T-helper 22 cell (primary cell): ENCODE data around the gene OR1F1.
"Not testable (repeated sequence)": the region's sequence is repeated elsewhere in the genome, so short reads cannot be mapped to it uniquely, and the experiment has no call there.

Experiments
- DNase-seq: peaks from one replicate; pipeline ENCODE4 v3.0.0-alpha.2; 2020; ENCODE audit warnings: low read depth

The OR1F1 gene

GRCh38 chr16:3173892-3174617, 13.9 kb upstream of the OR1F1 start:
- no peak for DNase-seq

GRCh38 chr16:3174618-3175148, 13.3 kb upstream of the OR1F1 start:
- no peak for DNase-seq

DNA sequence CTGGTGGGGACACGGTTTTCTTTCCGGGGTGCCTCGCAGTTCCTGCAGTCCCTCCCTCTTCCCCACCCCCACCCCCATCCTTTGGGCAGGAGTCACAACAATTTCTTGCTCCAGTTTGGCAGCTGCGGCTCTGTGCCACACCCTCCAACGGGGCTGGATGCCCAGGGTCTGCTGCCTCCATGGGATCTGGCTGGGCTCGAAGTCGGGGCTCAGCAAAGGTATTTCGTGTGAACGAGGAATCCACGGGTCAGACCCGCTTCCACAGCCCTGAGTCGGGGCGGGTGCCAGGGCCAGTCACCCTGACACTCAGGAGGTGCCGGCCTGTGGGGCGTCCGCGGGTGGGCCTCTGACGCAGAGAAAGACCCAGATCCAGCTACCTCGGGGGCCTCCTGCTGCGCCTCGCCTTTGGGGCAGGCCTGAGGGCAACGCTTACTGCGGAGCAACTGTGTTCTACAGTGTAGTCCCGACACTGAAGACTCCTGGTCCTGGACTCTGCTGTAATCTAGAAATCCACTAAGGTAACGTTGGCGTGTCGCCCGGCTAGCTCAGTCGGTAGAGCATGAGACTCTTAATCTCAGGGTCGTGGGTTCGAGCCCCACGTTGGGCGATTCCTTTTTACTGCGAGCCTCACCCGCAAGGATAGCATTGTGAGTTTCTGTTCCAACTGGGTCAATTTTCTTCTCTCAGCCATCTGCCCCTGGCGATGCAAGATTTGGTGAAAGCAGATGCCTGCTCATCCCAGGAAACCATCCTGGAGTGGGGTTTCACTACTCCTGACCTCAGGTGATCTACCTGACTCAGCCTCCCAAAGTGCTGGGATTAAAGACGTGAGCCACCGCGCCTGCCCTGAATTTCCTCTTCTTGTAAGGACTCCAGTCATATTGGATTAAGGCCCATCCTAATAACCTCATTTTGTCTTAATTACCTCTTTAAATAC, 12.6 kb upstream of the OR1F1 start:
- no peak for DNase-seq

DNA sequence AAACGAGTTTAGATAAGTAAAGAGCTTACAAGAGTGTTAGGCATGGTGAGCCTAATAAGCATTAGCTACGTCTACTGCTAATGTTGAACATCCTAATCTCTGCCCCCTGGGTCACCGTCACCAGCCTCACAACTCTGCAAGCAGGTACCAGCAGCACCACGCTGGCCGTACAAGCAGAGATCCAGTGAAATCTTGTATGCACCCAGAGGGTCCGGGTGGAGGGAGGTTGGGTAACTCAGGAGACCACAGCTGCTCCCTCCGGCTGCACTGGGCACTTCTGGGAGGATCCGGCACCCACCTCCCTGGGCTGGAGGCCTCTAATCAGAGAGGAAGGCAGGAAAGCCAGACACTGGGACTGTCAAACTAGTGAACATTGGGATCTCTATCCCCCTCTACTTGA, 8.4 kb upstream of the OR1F1 start:
- no peak for DNase-seq

- DNase-seq: no peak
Measured at GRCh38 chr16:3180445-3180878, 7.5 kb upstream of the OR1F1 start.

- not testable (repeated sequence) for DNase-seq
Measured at GRCh38 chr16:3182293-3182607, 5.8 kb upstream of the OR1F1 start.

GRCh38 chr16:3182608-3183444, 5.2 kb upstream of the OR1F1 start:
- DNase-seq: no peak

- DNase-seq: no peak
Measured at GRCh38 chr16:3183445-3184139, 4.4 kb upstream of the OR1F1 start.

GRCh38 chr16:3186946-3187690, 886 bp upstream of the OR1F1 start:
- no peak for DNase-seq

GRCh38 chr16:3188675-3188924, 596 bp downstream of the OR1F1 start:
- no peak for DNase-seq

DNA sequence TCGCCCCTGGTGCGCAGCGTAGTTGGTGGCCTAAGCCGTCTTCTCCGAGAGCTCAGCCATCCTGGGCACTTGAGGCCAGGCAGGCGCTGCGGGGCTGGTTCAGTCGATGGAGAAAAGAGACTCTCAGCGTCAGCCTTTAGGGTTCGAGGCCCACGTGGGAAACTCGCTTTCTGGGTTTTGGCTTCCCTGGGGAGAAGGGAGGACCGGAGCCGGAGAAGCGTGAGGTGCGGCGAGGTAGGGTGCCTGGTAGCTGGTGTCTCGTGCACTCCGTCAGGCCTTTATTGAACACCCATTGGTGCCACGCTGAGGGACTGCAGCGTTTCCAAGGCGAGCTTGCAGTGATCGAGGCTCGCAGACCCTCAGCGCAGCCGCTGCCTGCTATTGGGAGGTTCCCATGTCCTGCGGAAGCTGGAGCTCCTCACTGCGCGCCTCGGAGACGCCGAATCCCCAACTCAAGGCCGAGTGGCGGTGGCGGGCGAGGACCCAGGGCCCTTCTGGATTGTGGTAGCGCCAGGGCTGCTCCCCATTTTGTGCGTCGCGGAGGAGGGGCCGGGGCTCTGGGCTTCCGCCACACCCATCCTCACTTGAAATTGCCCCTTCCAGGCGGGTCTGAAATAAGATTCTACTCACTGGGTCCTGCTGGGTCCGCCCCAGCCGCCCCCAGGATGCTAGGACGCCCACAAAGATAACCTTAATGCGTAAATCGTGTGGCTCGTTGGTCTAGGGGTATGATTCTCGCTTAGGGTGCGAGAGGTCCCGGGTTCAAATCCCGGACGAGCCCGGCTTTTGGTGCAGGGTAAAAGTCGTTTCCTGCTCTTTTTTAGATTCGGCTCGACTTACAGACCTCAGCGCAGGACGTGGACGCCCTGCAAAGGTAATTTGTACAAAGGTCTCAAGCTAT, 1.2 kb downstream of the OR1F1 start:
- DNase-seq: no peak

DNA sequence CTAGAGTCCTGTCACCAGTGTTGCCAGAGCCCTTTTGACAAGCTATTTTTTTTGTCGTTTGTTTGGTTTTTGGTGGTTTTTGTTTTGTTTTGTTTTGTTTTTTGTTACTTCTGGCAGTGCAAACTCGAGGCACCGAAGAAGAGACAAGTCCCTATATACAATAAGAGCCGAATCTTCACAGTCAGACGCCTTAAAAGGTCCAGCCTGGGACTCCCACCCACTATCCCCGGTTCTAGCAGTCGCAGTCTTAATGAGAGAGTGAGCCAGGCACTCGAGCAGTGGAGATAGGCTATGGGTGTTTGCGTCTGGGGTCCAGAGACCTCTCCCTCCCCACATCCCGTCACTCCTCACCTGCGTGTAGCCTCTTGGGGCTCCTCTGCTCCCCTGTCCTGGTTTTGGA, 1.9 kb downstream of the OR1F1 start:
- DNase-seq: no peak

GRCh38 chr16:3190949-3191353, 2.9 kb downstream of the OR1F1 start:
- no peak for DNase-seq

DNA sequence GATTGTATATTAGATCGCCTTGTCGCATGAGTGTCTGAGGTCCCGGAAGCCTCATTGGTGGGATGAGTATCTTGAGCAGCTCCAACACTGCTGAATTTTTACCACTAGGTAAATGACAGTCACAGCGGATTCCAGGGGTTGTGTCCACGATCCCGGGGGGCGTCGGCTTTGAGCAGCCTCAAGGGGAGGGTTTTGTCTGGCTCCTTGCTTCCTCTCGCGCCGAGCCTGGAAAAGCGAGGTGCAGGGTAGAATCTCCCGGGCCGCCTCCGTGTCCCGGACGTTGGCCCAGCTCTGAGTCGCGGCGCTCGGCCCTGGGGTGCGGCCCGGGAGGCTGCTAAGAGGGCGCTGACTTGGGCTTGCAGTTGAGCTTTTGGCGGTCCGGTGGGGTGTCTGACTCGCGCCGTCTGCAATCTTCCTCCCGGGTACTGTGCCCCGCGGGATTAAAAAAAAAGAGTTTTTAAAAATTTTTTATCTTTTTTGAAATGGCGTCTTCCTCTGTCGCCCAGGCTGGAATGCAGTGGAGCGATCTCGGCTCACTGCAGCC, 4.5 kb downstream of the OR1F1 start:
- no peak for DNase-seq

DNA sequence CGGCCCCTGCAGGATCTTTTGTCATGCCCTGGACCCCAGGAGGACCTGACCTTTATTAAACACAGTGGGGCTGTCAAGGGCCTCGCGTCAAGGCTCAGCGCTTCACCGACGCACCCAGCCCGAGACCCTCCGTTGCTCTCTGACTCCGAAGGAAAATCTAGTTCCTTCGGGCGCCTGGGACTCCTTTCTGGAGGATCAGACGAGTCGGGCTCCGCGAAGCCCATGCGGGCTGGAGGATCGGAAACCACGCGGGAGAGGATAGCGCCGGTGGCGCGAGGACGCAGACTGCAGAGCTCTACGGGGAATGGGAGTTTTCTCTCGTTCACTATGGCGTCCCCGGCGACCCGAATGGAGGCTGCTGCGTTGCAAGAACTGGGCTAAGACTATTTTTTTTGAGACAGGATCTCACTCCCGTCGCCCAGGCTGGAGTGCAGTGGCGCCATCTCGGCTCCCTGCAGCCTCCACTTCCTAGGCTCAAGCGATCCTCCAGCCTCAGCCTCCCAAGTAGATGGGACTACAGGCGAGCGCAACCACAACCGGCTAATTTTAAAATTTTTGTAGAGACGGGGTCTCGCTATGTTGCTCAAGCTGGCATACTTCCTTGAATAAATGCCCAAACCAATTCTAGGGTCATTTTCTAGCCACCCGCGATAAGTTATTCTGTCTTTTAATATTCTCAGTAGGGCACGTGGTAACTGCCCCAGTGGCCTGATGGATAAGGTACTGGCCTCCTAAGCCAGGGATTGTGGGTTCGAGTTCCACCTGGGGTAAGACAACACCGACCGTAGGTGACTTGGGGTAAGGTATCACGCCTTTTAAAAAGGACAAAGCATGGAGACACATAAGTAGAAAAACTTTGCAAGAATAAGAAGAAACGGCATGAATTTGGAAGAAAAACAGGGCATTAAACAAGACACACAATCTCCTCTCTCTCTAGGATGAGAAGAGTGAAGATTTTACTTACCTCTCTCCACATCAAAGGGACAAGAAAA, 5.5 kb downstream of the OR1F1 start:
- no peak for DNase-seq

GRCh38 chr16:3194792-3195191, 6.8 kb downstream of the OR1F1 start:
- DNase-seq: no peak

GRCh38 chr16:3195975-3196374, 8.0 kb downstream of the OR1F1 start:
- no peak for DNase-seq

DNA sequence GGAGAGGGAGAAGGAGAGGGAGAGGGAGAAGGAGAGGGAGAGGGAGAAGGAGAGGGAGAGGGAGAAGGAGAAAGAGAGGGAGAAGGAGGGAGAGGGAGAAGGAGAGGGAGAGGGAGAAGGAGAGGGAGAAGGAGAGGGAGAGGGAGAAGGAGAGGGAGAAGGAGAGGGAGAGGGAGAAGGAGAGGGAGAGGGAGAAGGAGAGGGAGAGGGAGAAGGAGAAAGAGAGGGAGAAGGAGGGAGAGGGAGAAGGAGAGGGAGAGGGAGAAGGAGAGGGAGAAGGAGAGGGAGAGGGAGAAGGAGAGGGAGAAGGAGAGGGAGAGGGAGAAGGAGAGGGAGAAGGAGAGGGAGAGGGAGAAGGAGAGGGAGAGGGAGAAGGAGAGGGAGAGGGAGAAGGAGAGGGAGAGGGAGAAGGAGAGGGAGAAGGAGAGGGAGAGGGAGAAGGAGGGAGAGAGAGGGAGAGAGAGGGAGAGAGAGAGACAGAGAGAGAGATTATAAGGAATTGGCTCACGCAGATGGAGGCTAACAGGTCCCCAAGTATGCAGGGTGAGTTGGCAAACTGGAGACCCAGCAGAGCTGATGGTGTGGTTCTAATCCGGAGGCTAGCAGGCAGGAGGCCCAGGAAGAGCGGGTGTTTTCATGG, 9.8 kb downstream of the OR1F1 start:
- not testable (repeated sequence) for DNase-seq
